HG02973 (cell line): Measurements from ENCODE around the gene CTNNA2.

Source experiments
- ATAC-seq: cut with Tn5 transposase; IDR thresholded peaks from one replicate; pipeline ENCODE4 v1.9.1; 2021; ENCODE audit warnings: moderate library complexity; ENCODE audit not compliant: unreplicated experiment

Gene CTNNA2

GRCh38 chr2:79846878-79847277 lies 334.0 kb downstream of the CTNNA2 start:
- ATAC-seq: no peak

GRCh38 chr2:79849241-79849640 lies 336.4 kb downstream of the CTNNA2 start:
- ATAC-seq: no peak

DNA sequence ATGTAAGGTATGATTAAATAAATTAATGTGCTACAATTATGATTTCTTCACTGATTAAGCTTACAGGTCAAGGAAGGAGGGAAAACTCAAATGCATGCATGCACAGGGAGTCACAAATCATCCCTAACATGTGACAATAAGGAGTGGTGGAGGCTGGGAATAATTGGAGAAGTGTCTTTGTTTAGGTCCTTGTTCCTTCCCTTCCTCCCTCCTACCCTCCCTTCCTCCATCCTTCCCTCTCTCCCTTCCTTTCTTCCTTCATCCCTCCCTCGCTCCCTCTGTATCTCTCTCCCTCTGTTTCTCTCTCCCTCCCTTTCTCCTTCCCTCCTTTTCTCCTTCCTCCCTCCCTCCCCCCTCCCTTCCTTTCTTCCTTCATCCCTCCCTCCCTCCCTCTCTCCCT lies 337.1 kb downstream of the CTNNA2 start:
- ATAC-seq: no peak

DNA sequence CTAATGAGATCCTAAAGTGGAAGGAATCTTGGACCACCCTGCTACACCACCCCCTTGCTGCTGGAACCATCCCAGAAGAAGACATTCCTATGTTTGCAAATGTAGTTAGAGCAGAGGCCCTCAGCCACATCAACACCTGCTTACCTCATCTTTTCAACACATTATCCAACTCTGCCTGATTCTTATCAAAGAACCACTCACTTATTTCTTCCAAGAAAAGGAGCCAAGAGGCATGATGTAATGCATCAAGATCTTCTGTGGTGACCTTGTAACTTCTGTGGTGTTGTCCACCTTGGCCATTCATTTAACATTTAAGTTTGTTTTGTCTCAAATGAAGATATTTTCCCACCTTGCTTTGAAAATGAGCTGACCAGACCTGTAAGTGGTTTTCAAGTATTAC lies 338.1 kb downstream of the CTNNA2 start:
- ATAC-seq: no peak

- ATAC-seq: no peak
Measured at GRCh38 chr2:79855264-79856006, 342.6 kb downstream of the CTNNA2 start.

- ATAC-seq: no peak
Measured at GRCh38 chr2:79857888-79858287, 345.0 kb downstream of the CTNNA2 start.

DNA sequence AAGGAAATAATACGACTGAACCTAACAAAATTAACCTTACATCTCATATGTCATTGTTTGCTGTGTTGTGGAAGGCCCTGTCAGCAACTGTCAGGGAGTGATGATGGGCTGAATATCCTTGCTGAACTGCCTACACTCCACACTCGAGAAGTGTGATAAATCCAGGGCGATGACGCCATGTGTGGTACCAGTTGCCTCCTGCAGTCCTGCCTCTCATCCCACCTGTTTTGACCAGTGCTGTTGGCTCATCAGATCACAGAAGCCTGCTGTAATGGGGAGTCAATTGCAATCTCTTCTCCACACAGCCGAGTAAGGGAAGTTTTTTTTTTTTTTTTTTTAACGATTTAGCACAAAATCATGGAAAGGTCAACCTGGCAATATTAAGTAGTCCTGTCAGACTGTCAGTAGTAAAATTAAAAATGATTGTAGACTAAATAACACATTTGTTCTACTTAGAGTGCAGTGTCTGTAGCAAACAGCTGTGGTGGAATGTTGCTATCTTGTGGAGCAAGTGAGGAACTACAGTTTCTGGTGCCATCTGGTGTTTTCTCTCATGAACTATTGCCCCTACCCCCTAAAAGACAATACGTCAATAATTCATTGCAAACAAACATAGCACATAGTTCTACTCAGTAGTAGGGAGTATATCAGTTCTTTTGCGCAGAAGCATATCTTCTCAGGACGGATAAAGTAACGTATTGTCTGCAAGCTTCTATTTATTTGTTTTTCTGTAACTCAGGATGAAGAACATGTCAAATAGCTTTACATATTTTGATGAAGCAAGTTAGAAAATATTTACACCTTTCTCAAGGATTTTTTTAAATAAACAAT lies 347.6 kb downstream of the CTNNA2 start:
- no peak for ATAC-seq

DNA sequence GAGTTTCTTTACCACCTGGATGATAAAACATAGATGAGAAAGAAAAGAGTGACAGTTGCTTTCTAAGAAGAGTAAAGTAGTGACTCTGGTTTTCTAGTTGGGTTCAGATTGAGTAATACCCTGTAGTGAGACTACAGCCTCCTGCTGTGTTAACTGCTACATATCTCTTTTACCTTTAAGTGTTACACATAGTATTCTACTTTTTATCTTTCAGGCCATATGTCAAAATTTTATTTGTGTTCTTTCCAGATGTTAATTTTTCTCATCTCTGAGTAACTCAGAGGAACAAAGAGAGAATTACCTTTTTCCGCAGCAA lies 348.2 kb downstream of the CTNNA2 start:
- ATAC-seq: no peak

DNA sequence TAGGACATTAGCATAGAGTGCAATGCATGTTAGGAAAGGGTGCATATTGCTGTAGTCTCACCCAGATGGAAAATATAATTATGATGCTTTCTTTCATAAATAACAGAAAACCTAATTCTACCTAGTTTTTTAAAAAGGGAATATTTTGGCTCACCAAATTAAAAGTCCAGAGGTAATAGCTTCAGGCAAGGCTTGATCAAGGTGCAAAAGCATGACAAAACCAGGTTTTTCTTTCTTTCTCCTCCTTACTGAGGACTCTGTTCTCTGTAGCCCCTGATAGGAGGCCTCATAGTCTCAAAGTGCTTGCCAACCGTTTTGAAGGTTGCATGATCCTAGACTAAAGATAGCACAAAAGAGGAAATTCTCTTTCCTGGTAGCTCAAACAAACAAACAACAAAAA lies 349.9 kb downstream of the CTNNA2 start:
- no peak for ATAC-seq

GRCh38 chr2:79872656-79873055 lies 359.8 kb downstream of the CTNNA2 start:
- ATAC-seq: no peak

GRCh38 chr2:79874015-79874414 lies 361.2 kb downstream of the CTNNA2 start:
- no peak for ATAC-seq

DNA sequence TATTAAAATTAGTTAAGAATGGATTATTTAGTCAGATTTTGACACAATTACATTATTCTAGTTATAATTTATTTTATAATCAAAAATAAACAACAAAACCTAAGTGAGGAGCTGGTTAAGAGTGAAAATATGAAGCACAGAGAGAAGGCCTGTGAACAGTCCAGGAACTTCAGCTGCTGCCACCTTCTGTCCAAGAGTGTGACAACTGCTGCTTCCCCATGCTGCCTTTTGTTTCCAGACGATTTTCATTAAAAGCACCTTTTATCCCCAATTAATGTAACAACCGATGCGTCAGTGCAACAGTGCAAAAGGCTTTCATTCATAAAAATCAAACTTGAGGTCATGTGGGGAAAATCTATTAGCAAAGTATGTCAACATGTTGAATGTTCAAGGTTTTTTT lies 363.6 kb downstream of the CTNNA2 start:
- ATAC-seq: no peak

GRCh38 chr2:79882548-79882947 lies 369.7 kb downstream of the CTNNA2 start:
- ATAC-seq: no peak

DNA sequence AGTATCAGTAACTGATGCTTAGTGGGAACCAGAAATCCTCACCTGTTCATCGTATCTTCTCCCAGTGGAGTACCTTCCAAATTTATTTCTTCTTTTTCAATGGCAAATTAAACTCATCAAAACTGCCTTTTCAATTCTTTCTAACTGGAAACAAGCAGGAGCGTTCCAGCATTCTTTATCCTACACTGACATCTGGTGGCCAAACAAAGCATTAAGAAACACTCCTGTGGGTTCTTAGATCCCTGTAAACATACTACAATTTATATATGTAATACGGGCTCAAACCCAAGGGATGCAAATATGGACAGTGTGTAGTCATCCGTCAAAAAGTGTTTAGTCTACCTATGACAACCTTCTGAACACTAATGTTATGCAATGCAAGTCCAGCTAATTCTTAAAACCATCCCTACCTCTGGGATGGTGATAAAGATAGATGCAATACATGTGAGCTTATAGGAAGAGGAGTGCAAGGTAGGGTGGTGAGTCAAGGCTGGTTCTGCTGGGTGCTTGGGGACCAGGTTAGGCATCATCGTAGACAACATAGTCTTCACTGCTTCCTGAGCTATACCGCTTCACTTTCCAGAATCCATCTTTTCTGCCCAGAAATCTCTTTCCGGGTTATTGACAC lies 375.0 kb downstream of the CTNNA2 start:
- peak; percentile 67 for ATAC-seq

DNA sequence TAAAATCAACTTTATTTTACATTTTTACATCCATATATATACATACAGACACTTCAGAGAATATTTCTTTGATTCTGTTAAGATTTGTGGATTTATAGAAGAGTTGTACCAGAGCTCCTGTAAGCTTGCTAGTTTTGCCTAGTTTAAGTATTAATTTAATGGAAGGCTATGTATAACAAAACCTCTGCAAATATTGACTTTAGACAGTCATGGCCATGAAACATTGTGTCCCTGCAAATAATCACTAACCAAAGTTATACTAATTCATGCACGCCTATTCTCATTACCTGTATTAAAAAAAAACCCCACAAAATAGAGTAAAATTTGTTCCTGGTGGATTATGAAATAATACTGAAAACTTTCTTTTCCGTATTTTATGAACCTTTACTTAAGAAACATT lies 379.3 kb downstream of the CTNNA2 start:
- no peak for ATAC-seq

DNA sequence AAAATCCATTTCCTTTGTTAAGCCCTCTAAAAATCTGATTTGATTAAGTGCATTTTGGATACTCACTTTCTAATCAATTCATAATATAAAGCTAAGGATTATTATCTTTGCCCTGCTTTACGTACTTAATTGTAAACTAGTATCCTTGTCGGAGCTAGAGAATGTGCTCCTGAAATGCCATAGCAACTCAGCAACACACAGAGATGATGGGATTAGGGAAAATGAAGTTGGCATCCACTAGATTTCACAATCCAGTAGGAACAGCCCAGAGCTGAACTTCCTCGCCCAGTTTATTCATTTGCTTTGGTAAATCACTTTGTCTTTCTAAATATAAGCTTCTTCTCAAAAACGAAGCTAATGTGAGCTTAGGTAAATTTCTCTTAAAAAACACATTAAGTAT lies 386.3 kb downstream of the CTNNA2 start:
- no peak for ATAC-seq

GRCh38 chr2:79901161-79901560 lies 388.3 kb downstream of the CTNNA2 start:
- no peak for ATAC-seq

GRCh38 chr2:79903222-79904000 lies 390.6 kb downstream of the CTNNA2 start:
- no peak for ATAC-seq

DNA sequence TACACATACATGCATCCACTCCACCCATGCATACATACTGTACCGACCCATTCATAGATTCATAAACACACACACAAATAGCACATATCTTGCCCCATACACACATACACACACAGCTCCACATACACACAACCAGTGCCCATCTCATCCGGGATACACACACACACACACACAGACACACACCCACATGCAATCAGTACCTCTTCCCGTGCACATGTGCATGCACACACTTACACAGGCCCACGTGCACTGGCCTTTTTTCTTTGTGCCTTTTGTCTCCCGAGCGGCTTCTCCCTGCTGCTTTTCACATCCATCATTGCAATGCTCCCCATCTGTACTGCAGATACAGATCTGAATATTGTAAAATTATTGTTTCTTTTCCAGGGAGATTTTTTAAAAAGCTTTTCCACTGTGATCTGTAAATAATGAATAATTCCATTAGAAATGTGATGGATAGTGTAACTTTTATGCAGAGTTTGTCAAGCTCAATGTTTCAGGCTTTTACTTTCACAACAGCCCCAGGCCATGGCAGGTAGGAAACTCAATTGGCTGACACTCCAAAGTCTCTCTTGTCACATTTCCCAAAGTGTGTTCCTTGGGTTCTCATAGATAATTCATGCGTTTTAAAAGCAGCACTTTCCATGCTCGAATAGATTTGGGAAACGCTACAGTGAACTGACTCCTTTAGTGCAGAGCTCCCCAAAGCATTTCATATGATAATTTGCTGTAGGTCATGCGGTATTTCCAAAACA lies 393.5 kb downstream of the CTNNA2 start:
- ATAC-seq: no peak

GRCh38 chr2:79909521-79909920 lies 396.7 kb downstream of the CTNNA2 start:
- no peak for ATAC-seq

GRCh38 chr2:79910643-79911042 lies 397.8 kb downstream of the CTNNA2 start:
- no peak for ATAC-seq
